ENCODE measurements around the gene ORC1.

GRCh38 chr1:52424231-52424636, 20.0 kb upstream of the ORC1 start:
- no peak for TF ChIP-seq CTCF (IDR thresholded peaks at IDR 0.05)
- TF ChIP-seq POLR2A (IDR thresholded peaks at IDR 0.05) = no peak
